Measurements from ENCODE around the gene WBP2. TPM values are rescaled to one million over a fixed set of nuclear protein-coding genes. Genes with fewer than 3 reads are reported as not detected.

The WBP2 gene
- total and polyA plus RNA-seq, 2 of the 13 experiments (the other 11 are each of a cell fraction or from before 2014, with no cell fraction given) = 29.2 to 29.5 TPM

GRCh38 chr17:75810216-75810615, 44.9 kb downstream of the WBP2 start:
- DNase-seq (ENCODE audit: low spot score) (no peak), ATAC-seq (no peak), FAIRE-seq (no peak)
- H3K4me2 ChIP-seq (ENCODE audit: low read depth, low read length) = no peak overlapping the region
- no peaks in the 10 kb centered on the region for H4K20me1 ChIP-seq (ENCODE audit: insufficient read depth, low read length)
- H3K79me2 ChIP-seq (ENCODE audit: insufficient read depth, low read length) = peaks cover 6% of the 10 kb centered on the region
- 96% methylated on average over 5 of the region's 5 CpGs for WGBS (ENCODE audit: low lambda C conversion rate)
- no peaks in the 10 kb centered on the region for H3K27me3 ChIP-seq (ENCODE audit: control insufficient read depth in 1 of 2, insufficient read depth in 2 of 2, low read length in 2 of 2)
- H3K4me3 ChIP-seq (replicated peaks in 1 of 3; ENCODE audit: insufficient read depth in 1 of 3, low read depth in 2 of 3, low read length in 3 of 3) = no peak overlapping the region
- no peaks in the 10 kb centered on the region for H3K9me3 ChIP-seq (ENCODE audit: low read length)
- H3K27ac ChIP-seq (ENCODE audit: extremely low read length, insufficient read depth, low read length) = no peak overlapping the region
- H2AFZ ChIP-seq (ENCODE audit: low read length) = no peak overlapping the region
- in situ Hi-C loops (cut with HindIII; ENCODE audit: extremely low pct_ligation_motif_present, low pct_unique_long_range_greater_than_20kb) = no loop called here
- POLR2A ChIA-PET = interaction anchor here (1.5 kb wide), 1 partner anchor 30 kb away, joined by 3 read pairs; no protein-coding TSS in a partner anchor
- TF ChIP-seq CEBPB (IDR thresholded peaks at IDR 0.05; ENCODE audit: borderline replicate concordance, low read depth, low read length) = no peak
- no peak for TF ChIP-seq ZNF138 (CRISPR knock-in tag; IDR thresholded peaks at IDR 0.05; ENCODE audit: low read depth)
- no peak for TF ChIP-seq SAP130 (CRISPR knock-in tag; IDR thresholded peaks at IDR 0.05; ENCODE audit: low read depth)
- no peaks in the 10 kb centered on the region for H3K4me1 ChIP-seq (ENCODE audit: insufficient read depth, low read length)
- CTCF ChIA-PET (ENCODE audit: low intra/inter-chr PET ratio, low total read pairs) = no interaction called here
- intact Hi-C loops (cut with micrococcal nuclease; ENCODE audit: unreplicated experiment) = no loop called here
- no peak overlapping the region for H3K9ac ChIP-seq (ENCODE audit: insufficient read depth, low read depth, low read length)
- peaks cover 45 to 64% of the 10 kb centered on the region in 2 experiments for H3K36me3 ChIP-seq (replicated peaks in 1 of 2; ENCODE audit: control insufficient read depth in 1 of 2, insufficient read depth in 2 of 2, low read length in 2 of 2)
- BruUV-seq (replicated peaks) = no TSS peak

- no peak overlapping the region for H3K27ac ChIP-seq (ENCODE audit: extremely low read length, insufficient read depth, low read length)
- H3K4me3 ChIP-seq (replicated peaks in 1 of 3; ENCODE audit: insufficient read depth in 1 of 3, low read depth in 2 of 3, low read length in 3 of 3) = no peak overlapping the region
- POLR2A ChIA-PET = no interaction called here
- no peaks in the 10 kb centered on the region for H3K4me1 ChIP-seq (ENCODE audit: insufficient read depth, low read length)
- no peaks in the 10 kb centered on the region for H3K9me3 ChIP-seq (ENCODE audit: low read length)
- no peak overlapping the region for H2AFZ ChIP-seq (ENCODE audit: low read length)
- H3K36me3 ChIP-seq (replicated peaks in 1 of 2; ENCODE audit: control insufficient read depth in 1 of 2, insufficient read depth in 2 of 2, low read length in 2 of 2) = peaks cover 44 to 59% of the 10 kb centered on the region in 2 experiments
- H3K27me3 ChIP-seq (ENCODE audit: control insufficient read depth in 1 of 2, insufficient read depth in 2 of 2, low read length in 2 of 2) = no peaks in the 10 kb centered on the region
- no peak for DNase-seq (ENCODE audit: low spot score)
- intact Hi-C loops (cut with micrococcal nuclease; ENCODE audit: unreplicated experiment) (no loop called here), in situ Hi-C loops (cut with HindIII; ENCODE audit: extremely low pct_ligation_motif_present, low pct_unique_long_range_greater_than_20kb) (no loop called here)
- WGBS (ENCODE audit: low lambda C conversion rate) = 96% methylated on average over 24 of the region's 24 CpGs
- no peak overlapping the region for H3K9ac ChIP-seq (ENCODE audit: insufficient read depth, low read depth, low read length)
- CTCF ChIA-PET (ENCODE audit: low intra/inter-chr PET ratio, low total read pairs) = no interaction called here
- no peaks in the 10 kb centered on the region for H4K20me1 ChIP-seq (ENCODE audit: insufficient read depth, low read length)
- FAIRE-seq = no peak
- H3K79me2 ChIP-seq (ENCODE audit: insufficient read depth, low read length) = peaks cover 7% of the 10 kb centered on the region
- BruUV-seq (replicated peaks) = no TSS peak
- ATAC-seq = no peak
- no peak for TF ChIP-seq TIGD3 (CRISPR knock-in tag; IDR thresholded peaks at IDR 0.05; ENCODE audit: borderline replicate concordance)
- peak; percentile 58 for TF ChIP-seq AGO2 (optimal IDR thresholded peaks at IDR 0.05; ENCODE audit: low read depth, low read length)
- TF ChIP-seq, protein P1, sequence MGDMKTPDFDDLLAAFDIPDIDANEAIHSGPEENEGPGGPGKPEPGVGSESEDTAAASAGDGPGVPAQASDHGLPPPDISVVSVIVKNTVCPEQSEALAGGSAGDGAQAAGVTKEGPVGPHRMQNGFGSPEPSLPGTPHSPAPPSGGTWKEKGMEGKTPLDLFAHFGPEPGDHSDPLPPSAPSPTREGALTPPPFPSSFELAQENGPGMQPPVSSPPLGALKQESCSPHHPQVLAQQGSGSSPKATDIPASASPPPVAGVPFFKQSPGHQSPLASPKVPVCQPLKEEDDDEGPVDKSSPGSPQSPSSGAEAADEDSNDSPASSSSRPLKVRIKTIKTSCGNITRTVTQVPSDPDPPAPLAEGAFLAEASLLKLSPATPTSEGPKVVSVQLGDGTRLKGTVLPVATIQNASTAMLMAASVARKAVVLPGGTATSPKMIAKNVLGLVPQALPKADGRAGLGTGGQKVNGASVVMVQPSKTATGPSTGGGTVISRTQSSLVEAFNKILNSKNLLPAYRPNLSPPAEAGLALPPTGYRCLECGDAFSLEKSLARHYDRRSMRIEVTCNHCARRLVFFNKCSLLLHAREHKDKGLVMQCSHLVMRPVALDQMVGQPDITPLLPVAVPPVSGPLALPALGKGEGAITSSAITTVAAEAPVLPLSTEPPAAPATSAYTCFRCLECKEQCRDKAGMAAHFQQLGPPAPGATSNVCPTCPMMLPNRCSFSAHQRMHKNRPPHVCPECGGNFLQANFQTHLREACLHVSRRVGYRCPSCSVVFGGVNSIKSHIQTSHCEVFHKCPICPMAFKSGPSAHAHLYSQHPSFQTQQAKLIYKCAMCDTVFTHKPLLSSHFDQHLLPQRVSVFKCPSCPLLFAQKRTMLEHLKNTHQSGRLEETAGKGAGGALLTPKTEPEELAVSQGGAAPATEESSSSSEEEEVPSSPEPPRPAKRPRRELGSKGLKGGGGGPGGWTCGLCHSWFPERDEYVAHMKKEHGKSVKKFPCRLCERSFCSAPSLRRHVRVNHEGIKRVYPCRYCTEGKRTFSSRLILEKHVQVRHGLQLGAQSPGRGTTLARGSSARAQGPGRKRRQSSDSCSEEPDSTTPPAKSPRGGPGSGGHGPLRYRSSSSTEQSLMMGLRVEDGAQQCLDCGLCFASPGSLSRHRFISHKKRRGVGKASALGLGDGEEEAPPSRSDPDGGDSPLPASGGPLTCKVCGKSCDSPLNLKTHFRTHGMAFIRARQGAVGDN (CRISPR knock-in tag; IDR thresholded peaks at IDR 0.05) = peak; percentile 16
- H3K4me2 ChIP-seq (ENCODE audit: low read depth, low read length) = no peak overlapping the region
These were observed 45.5 kb downstream of the WBP2 start for GRCh38 chr17:75809631-75810111.

Measured in HepG2 (cell line).